ENCODE data around the gene TTLL10. TPM values are rescaled to one million over a fixed set of nuclear protein-coding genes. Genes with fewer than 3 reads are reported as not detected.
"Not testable (repeated sequence)": the region's sequence is repeated elsewhere in the genome, so short reads cannot be mapped to it uniquely, and the experiment has no call there.

Gene TTLL10
- total RNA-seq, 2 experiments from 2014 or later: not detected

- POLR2A ChIA-PET: no interaction called here
- CTCF ChIA-PET: no interaction called here
Measured at GRCh38 chr1:1181129-1181937, 7.7 kb downstream of the TTLL10 start.

- ChIA-PET POLR2A (no interaction called here), CTCF (no interaction called here)
Measured at GRCh38 chr1:1181938-1182410, 8.3 kb downstream of the TTLL10 start.

- CTCF ChIA-PET: no interaction called here
- POLR2A ChIA-PET: no interaction called here
Measured at GRCh38 chr1:1182491-1183220, 9.0 kb downstream of the TTLL10 start.

- CTCF ChIA-PET: no interaction called here
- POLR2A ChIA-PET: no interaction called here
Measured at GRCh38 chr1:1183221-1183747, 9.6 kb downstream of the TTLL10 start.

GRCh38 chr1:1183833-1184775, 10.4 kb downstream of the TTLL10 start:
- CTCF ChIA-PET: no interaction called here
- POLR2A ChIA-PET: no interaction called here

- CTCF ChIA-PET: interaction anchor here (1.2 kb wide), 1 partner anchor 20 kb away, joined by 3 read pairs; no protein-coding TSS in a partner anchor
- POLR2A ChIA-PET: no interaction called here
Measured at GRCh38 chr1:1185101-1185765, 11.6 kb downstream of the TTLL10 start.

- POLR2A ChIA-PET: interaction anchor here (0.7 kb wide), 1 partner anchor 25 kb away, joined by 4 read pairs; no protein-coding TSS in a partner anchor
- CTCF ChIA-PET: interaction anchor here (0.7 to 1.2 kb wide), 2 partner anchors 63 to 66 kb away, joined by 3 to 4 read pairs; no protein-coding TSS in a partner anchor
Measured at GRCh38 chr1:1187938-1188337, 14.3 kb downstream of the TTLL10 start.

GRCh38 chr1:1189111-1189510, 15.4 kb downstream of the TTLL10 start:
- ChIA-PET POLR2A (no interaction called here), CTCF (interaction anchor here (1.2 kb wide), 1 partner anchor 67 kb away, joined by 4 read pairs; no protein-coding TSS in a partner anchor)

- CTCF ChIA-PET: no interaction called here
Measured at GRCh38 chr1:1191734-1192133, 18.1 kb downstream of the TTLL10 start.

GRCh38 chr1:1194723-1195122, 21.0 kb downstream of the TTLL10 start:
- CTCF ChIA-PET: no interaction called here

More at GRCh38 chr1:1191734-1192133, 18.1 kb downstream of the TTLL10 start:
- POLR2A ChIA-PET: no interaction called here

GRCh38 chr1:1195726-1196125, 22.0 kb downstream of the TTLL10 start:
- CTCF ChIA-PET: interaction anchor here (0.7 to 1.5 kb wide), 2 partner anchors 33 to 79 kb away, joined by 3 to 4 read pairs; no protein-coding TSS in a partner anchor
- POLR2A ChIA-PET: not testable (repeated sequence)

More at GRCh38 chr1:1194723-1195122, 21.0 kb downstream of the TTLL10 start:
- POLR2A ChIA-PET: no interaction called here

GRCh38 chr1:1196431-1197187, 22.9 kb downstream of the TTLL10 start:
- ChIA-PET CTCF (interaction anchor here (0.9 to 1.5 kb wide), 2 partner anchors 58 to 80 kb away, joined by 3 to 4 read pairs; no protein-coding TSS in a partner anchor), POLR2A (no interaction called here)

GRCh38 chr1:1197188-1197500, 23.5 kb downstream of the TTLL10 start:
- CTCF ChIA-PET: interaction anchor here (0.9 kb wide), 1 partner anchor 58 kb away, joined by 3 read pairs; no protein-coding TSS in a partner anchor
- POLR2A ChIA-PET: no interaction called here

- CTCF ChIA-PET: no interaction called here
Measured at GRCh38 chr1:1197551-1198422, 24.1 kb downstream of the TTLL10 start.

GRCh38 chr1:1198423-1199140, 24.9 kb downstream of the TTLL10 start:
- ChIA-PET CTCF (no interaction called here), POLR2A (interaction anchor here (1.8 kb wide), 1 partner anchor 9 kb away, joined by 4 read pairs; no protein-coding TSS in a partner anchor)

More at GRCh38 chr1:1197551-1198422, 24.1 kb downstream of the TTLL10 start:
- POLR2A ChIA-PET: interaction anchor here (1.8 kb wide), 1 partner anchor 10 kb away, joined by 4 read pairs; no protein-coding TSS in a partner anchor
